Tibial nerve (tissue), 4 donors: ENCODE results near the gene N4BP2L1. TPM values are rescaled to one million over a fixed set of nuclear protein-coding genes. Genes with fewer than 3 reads are reported as not detected.

ENCODE experiments used
- DNase-seq, 2 donors: peaks; one replicate each; pipeline ENCODE4 v3.0.0-alpha.2; 2019; ENCODE audit warnings: low spot score in 2 of 2
- H3K27ac ChIP-seq, 4 donors: fragments of 200-600 bp; sonication (generic) in 3 of 4; one replicate each; pipeline ENCODE4 v1.5.1; 2017 to 2019; ENCODE audit warnings: mild to moderate bottlenecking in 1 of 4
- H3K27me3 ChIP-seq, 2 donors: fragments of 200-600 bp; sonication (generic) in 1 of 2; one replicate each; pipeline versions ENCODE4 v1.5.1 to v1.6.0; 2017 to 2019
- H3K36me3 ChIP-seq, 3 donors: fragments of 200-600 bp; sonication (generic); one replicate each; pipeline ENCODE4 v1.5.1; 2018 to 2019
- H3K4me1 ChIP-seq, 4 donors: fragments of 200-600 bp; sonication (generic) in 3 of 4; one replicate each; pipeline ENCODE4 v1.5.1; 2017 to 2019
- H3K4me3 ChIP-seq, 4 donors: fragments of 200-600 bp; sonication (generic) in 3 of 4; one replicate each; pipeline ENCODE4 v1.5.1; 2017 to 2019; ENCODE audit warnings: mild to moderate bottlenecking in 1 of 4, moderate library complexity in 1 of 4
- H3K9me3 ChIP-seq, 4 donors: fragments of 200-600 bp; sonication (generic) in 3 of 4; one replicate each; pipeline ENCODE4 v1.5.1; 2017 to 2019
- EP300 ChIP-seq, 2 donors: sonication (generic); formaldehyde crosslinking; IDR thresholded peaks; one replicate each; pipeline ENCODE4 v1.6.1; 2017; ENCODE audit warnings: antibody characterized with exemption in 2 of 2, mild to moderate bottlenecking in 1 of 2
- POLR2A ChIP-seq, 2 donors: fragments of 450-650 bp; IDR thresholded peaks; one replicate each; pipeline ENCODE4 v1.6.1; 2017; ENCODE audit warnings: antibody characterized with exemption in 2 of 2, mild to moderate bottlenecking in 2 of 2, moderate library complexity in 2 of 2
- WGBS, 2 donors: methylation state at CpG; one replicate each; pipeline ENCODE4 v1.1.5; 2018; 5-methylcytosine and 5-hydroxymethylcytosine counted together
- total RNA-seq, 4 donors: library from RNA; depleted of rRNA; stranded (reverse); fragments of >200 nt; gene quantifications; one replicate each; pipeline ENCODE4 v1.1.0, GENCODE V29; 2016
- TF ChIP-seq, protein P1 (sequence below), 5 experiments: fragments of 200-600 bp in 3 of 5; fragments of 450-650 bp in 2 of 5; sonication (generic) in 3 of 5; IDR thresholded peaks; one replicate each; pipeline ENCODE4 v1.5.1; 2016 to 2019; ENCODE audit warnings: antibody characterized with exemption in 5 of 5, mild to moderate bottlenecking in 3 of 5, moderate library complexity in 2 of 5

Gene N4BP2L1
- total RNA-seq, 4 donors from 2014 or later = 15.6 to 31.4 (median 24.5) TPM

DNA sequence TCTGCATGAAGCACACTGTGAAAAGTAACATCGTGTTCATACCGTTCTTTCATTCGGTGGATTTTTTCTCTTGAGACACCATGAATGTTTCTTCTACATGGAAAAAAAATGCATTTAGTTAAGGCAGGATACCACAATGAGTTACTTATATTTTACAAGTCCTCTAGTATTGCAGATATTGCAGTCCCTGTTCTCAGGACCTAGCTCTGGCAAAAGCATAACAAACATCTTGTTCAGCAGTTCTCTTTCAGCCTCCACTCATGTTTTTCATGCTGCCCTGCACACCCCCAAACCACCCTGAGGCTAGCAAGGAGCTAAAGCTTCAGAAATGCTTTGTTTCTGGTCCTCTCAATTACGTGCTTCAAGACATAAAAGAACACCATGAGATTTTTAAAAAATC lies 24.8 kb downstream of the N4BP2L1 start:
- Histone ChIP-seq H3K9me3 (no peaks in the 10 kb centered on the region), H3K27ac (peak overlapping the region in 2 of 4 donors; percentile 5 to 64), H3K4me1 (peaks cover 0 to 6% (median 0%) of the 10 kb centered on the region in 4 donors), H3K36me3 (peaks cover 0 to 52% (median 0%) of the 10 kb centered on the region in 3 donors), H3K27me3 (no peaks in the 10 kb centered on the region), H3K4me3 (no peak overlapping the region)
- 36 to 46% methylated on average over 4 of the region's 4 CpGs for WGBS, 2 donors
- TF ChIP-seq EP300 (IDR thresholded peaks at IDR 0.05) = no peak
- TF ChIP-seq, protein P1, sequence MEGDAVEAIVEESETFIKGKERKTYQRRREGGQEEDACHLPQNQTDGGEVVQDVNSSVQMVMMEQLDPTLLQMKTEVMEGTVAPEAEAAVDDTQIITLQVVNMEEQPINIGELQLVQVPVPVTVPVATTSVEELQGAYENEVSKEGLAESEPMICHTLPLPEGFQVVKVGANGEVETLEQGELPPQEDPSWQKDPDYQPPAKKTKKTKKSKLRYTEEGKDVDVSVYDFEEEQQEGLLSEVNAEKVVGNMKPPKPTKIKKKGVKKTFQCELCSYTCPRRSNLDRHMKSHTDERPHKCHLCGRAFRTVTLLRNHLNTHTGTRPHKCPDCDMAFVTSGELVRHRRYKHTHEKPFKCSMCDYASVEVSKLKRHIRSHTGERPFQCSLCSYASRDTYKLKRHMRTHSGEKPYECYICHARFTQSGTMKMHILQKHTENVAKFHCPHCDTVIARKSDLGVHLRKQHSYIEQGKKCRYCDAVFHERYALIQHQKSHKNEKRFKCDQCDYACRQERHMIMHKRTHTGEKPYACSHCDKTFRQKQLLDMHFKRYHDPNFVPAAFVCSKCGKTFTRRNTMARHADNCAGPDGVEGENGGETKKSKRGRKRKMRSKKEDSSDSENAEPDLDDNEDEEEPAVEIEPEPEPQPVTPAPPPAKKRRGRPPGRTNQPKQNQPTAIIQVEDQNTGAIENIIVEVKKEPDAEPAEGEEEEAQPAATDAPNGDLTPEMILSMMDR (IDR thresholded peaks at IDR 0.05) = no peak
- no peak for TF ChIP-seq POLR2A (IDR thresholded peaks at IDR 0.05)
- no peak for DNase-seq

DNA sequence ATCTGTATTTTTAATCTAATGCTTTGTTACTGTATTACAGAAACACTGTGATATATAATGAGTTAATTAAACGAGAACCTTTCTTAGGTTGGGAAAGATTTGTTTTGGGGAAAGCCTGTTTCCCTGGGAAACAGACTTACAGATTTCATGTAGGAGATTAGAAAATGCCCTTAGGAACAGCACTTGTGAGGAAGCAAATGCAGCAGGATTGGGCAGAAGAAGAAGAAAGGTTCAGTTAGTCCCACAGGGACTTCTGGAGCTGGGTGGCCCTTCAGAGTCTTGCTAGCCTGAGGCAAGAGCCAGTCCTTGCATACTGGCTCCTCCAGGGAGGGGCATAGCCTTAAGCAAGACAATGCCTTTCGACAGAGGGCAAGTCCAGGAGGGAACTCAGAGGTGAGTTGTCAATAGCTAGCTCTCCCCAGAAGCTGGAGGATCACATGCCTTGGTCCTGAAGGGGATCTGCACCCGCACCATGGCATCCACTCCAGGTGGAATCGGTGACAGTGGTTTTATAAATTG lies 36.8 kb downstream of the N4BP2L1 start:
- Histone ChIP-seq H3K36me3 (no peaks in the 10 kb centered on the region), H3K9me3 (no peaks in the 10 kb centered on the region), H3K4me1 (no peaks in the 10 kb centered on the region), H3K27me3 (no peaks in the 10 kb centered on the region), H3K4me3 (no peak overlapping the region), H3K27ac (no peak overlapping the region)
- WGBS, 2 donors = 66 to 70% methylated on average over 4 of the region's 4 CpGs
- no peak for DNase-seq
- TF ChIP-seq POLR2A (IDR thresholded peaks at IDR 0.05) (no peak), EP300 (IDR thresholded peaks at IDR 0.05) (no peak)
- TF ChIP-seq, protein P1 (IDR thresholded peaks at IDR 0.05) = no peak

DNA sequence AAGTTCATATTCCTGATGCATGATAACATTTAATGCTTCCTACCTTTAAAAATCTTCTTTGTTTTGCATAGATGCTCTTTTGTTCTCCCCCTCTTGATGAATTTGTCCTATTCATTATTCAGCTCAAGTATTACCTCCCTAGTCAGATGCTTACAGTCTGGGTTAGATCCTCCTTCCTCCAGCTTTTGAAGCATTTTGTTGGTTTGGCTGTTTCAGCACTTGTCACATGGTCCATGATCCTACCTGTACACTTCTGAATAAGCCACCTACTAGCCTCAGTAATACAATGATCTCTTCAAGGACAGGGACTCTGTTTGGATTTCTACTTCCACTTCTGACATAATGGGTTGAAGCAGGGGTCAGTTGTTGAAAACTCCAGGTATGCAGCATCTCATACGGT lies 37.4 kb downstream of the N4BP2L1 start:
- Histone ChIP-seq H3K4me1 (no peaks in the 10 kb centered on the region), H3K9me3 (no peaks in the 10 kb centered on the region), H3K4me3 (no peak overlapping the region), H3K36me3 (no peaks in the 10 kb centered on the region), H3K27ac (no peak overlapping the region), H3K27me3 (no peaks in the 10 kb centered on the region)
- DNase-seq = no peak
- TF ChIP-seq, protein P1 (IDR thresholded peaks at IDR 0.05) = no peak
- TF ChIP-seq POLR2A (IDR thresholded peaks at IDR 0.05) (no peak), EP300 (IDR thresholded peaks at IDR 0.05) (no peak)
- WGBS, 2 donors = 56 to 80% methylated on average over 1 of the region's 1 CpG

DNA sequence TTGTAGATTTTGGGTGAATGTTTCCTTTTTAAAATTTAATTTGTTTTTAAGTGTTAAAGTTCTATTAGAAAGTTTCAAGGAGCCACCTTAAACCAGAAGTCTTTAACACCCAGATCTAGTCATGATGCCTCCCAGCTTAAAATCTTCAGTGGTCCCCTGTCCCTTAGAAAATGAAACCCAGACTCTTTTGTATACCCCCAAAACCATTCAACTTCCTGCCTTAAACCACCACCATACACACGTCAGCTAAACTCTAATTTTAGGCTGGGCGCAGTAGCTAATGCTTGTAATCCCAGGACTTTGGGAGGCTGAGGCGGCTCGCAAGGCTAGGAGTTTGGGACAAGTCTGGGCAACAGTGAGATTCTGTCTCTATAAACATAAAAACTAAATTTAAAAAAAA lies 37.9 kb downstream of the N4BP2L1 start:
- Histone ChIP-seq H3K4me3 (no peak overlapping the region), H3K4me1 (no peaks in the 10 kb centered on the region), H3K36me3 (no peaks in the 10 kb centered on the region), H3K9me3 (no peaks in the 10 kb centered on the region), H3K27ac (no peak overlapping the region), H3K27me3 (no peaks in the 10 kb centered on the region)
- WGBS, 2 donors = 79 to 80% methylated on average over 4 of the region's 4 CpGs
- DNase-seq = no peak
- TF ChIP-seq, protein P1 (IDR thresholded peaks at IDR 0.05) = no peak
- no peak for TF ChIP-seq EP300 (IDR thresholded peaks at IDR 0.05)
- TF ChIP-seq POLR2A (IDR thresholded peaks at IDR 0.05) = no peak

DNA sequence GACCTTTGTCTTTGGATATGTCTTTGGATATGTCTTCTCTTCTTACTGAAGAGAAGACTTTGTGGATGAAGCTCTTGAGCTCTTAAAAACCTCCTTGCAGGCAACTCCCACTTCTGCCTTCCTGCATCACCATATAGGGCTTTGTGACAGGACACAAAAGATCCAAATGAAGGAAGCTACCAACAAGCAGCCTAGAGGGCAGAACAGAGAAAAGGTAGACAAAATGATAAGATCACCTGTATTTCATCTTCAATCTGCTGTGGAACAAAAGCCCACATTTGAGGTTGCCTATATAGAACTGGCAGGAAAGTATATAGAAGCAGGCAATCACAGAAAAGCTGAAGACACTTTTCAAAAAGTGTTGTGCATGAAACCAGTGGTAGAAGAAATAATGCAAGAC lies 42.5 kb downstream of the N4BP2L1 start:
- H3K27ac ChIP-seq = no peak overlapping the region
- H3K36me3 ChIP-seq = no peaks in the 10 kb centered on the region
- no peak overlapping the region for H3K4me3 ChIP-seq
- no peaks in the 10 kb centered on the region for H3K4me1 ChIP-seq
- no peaks in the 10 kb centered on the region for H3K27me3 ChIP-seq
- no peaks in the 10 kb centered on the region for H3K9me3 ChIP-seq
- TF ChIP-seq POLR2A (IDR thresholded peaks at IDR 0.05) (no peak), EP300 (IDR thresholded peaks at IDR 0.05) (no peak)
- TF ChIP-seq, protein P1 (IDR thresholded peaks at IDR 0.05) = no peak
- no peak for DNase-seq
